Neuronal stem cell (in vitro differentiated cells): ENCODE results near the gene PRKN.
A peak's percentile ranks its signal among the peaks of the same experiment; 100 is the strongest.

Experiments
- DNase-seq: peaks from one replicate; pipeline ENCODE4 v3.0.0-alpha.2; 2013; ENCODE audit warnings: low spot score
- H2AFZ ChIP-seq: one replicate; pipeline ENCODE4 v1.6.1; 2013; ENCODE audit warnings: mild to moderate bottlenecking, low read length, inconsistent platforms
- H2AK5ac ChIP-seq: 2 replicates; pipeline ENCODE4 v1.6.1; 2013; ENCODE audit warnings: low read depth, mild to moderate bottlenecking, inconsistent platforms, low read length, moderate library complexity, mixed read lengths
- H2BK120ac ChIP-seq: 2 replicates; pipeline ENCODE4 v1.6.1; 2013; ENCODE audit warnings: low read depth, mild to moderate bottlenecking, inconsistent platforms, low read length, moderate library complexity, mixed read lengths
- H2BK12ac ChIP-seq: one replicate; pipeline ENCODE4 v1.6.1; 2013; ENCODE audit warnings: low read length, inconsistent platforms
- H2BK15ac ChIP-seq: 2 replicates; pipeline ENCODE4 v1.6.1; 2013; ENCODE audit warnings: mild to moderate bottlenecking, low read length, inconsistent platforms, mixed read lengths
- H2BK5ac ChIP-seq: one replicate; pipeline ENCODE4 v1.6.1; 2013; ENCODE audit warnings: inconsistent platforms, mild to moderate bottlenecking, low read length, moderate library complexity
- H3K14ac ChIP-seq: one replicate; pipeline ENCODE4 v1.6.1; 2013; ENCODE audit warnings: low read length, inconsistent platforms
- H3K18ac ChIP-seq: 2 replicates; pipeline ENCODE4 v1.6.1; 2013; ENCODE audit warnings: low read length, inconsistent platforms
- H3K23ac ChIP-seq: 2 replicates; pipeline ENCODE4 v1.6.1; 2013; ENCODE audit warnings: low read depth, mild to moderate bottlenecking, mixed read lengths, low read length, inconsistent platforms; ENCODE audit not compliant: poor library complexity
- H3K27ac ChIP-seq: replicated peaks from 3 replicates; pipeline ENCODE4 v1.5.1; 2013; ENCODE audit warnings: low read length, inconsistent platforms
- H3K27me3 ChIP-seq, 3 experiments: 2 replicates each; pipeline ENCODE4 v1.6.1; 2013; ENCODE audit warnings: low read length in 3 of 3, mild to moderate bottlenecking in 2 of 3, inconsistent platforms in 1 of 3, low read depth in 1 of 3, mixed read lengths in 1 of 3, moderate library complexity in 1 of 3; ENCODE audit not compliant: control insufficient read depth in 3 of 3, insufficient read depth in 3 of 3
- H3K36me3 ChIP-seq, 2 donors: replicated peaks in 1 of 2; 2 replicates each; pipeline ENCODE4 v1.6.1; 2013; ENCODE audit warnings: low read length in 2 of 2; ENCODE audit not compliant: control insufficient read depth in 2 of 2, insufficient read depth in 2 of 2
- H3K4ac ChIP-seq: 2 replicates; pipeline ENCODE4 v1.6.1; 2013; ENCODE audit warnings: inconsistent platforms, mild to moderate bottlenecking, low read length, moderate library complexity
- H3K4me1 ChIP-seq, 2 donors: 1 replicate in 1 of 2; 2 replicates in 1 of 2; pipeline ENCODE4 v1.6.1; 2013; ENCODE audit warnings: low read length in 2 of 2, low read depth in 1 of 2; ENCODE audit not compliant: control insufficient read depth in 2 of 2, insufficient read depth in 1 of 2
- H3K4me2 ChIP-seq: one replicate; pipeline ENCODE4 v1.6.1; 2013; ENCODE audit warnings: mild to moderate bottlenecking, low read length, inconsistent platforms; ENCODE audit not compliant: insufficient read depth, poor library complexity, severe bottlenecking
- H3K4me3 ChIP-seq, 2 donors: 2 replicates each; pipeline ENCODE4 v1.5.1; 2013; ENCODE audit warnings: low read length in 2 of 2, mild to moderate bottlenecking in 2 of 2, inconsistent platforms in 1 of 2, moderate library complexity in 1 of 2
- H3K79me1 ChIP-seq: one replicate; pipeline ENCODE4 v1.6.1; 2013; ENCODE audit warnings: low read depth, mild to moderate bottlenecking, inconsistent platforms, low read length, moderate library complexity
- H3K9ac ChIP-seq: one replicate; pipeline ENCODE4 v1.6.1; 2013; ENCODE audit warnings: mild to moderate bottlenecking, low read depth, low read length, inconsistent platforms; ENCODE audit not compliant: poor library complexity
- H3K9me3 ChIP-seq, 2 donors: replicated peaks in 1 of 2; 2 replicates each; pipeline versions ENCODE3 to v1.6.1; 2013; ENCODE audit warnings: low read length in 2 of 2, mild to moderate bottlenecking in 2 of 2, inconsistent platforms in 1 of 2, low read depth in 1 of 2, mixed read lengths in 1 of 2, moderate library complexity in 1 of 2; ENCODE audit not compliant: control insufficient read depth in 2 of 2, insufficient read depth in 1 of 2
- H4K8ac ChIP-seq: one replicate; pipeline ENCODE4 v1.6.1; 2013; ENCODE audit warnings: low read depth, mild to moderate bottlenecking, inconsistent platforms, low read length, moderate library complexity
- H4K91ac ChIP-seq: one replicate; pipeline ENCODE4 v1.6.1; 2013; ENCODE audit warnings: low read length, low read depth, mild to moderate bottlenecking, inconsistent platforms; ENCODE audit not compliant: poor library complexity
- whole genome bisulfite sequencing, 2 donors: extraction: QIAGEN DNeasy Blood & Tissue Kit; methylation state at CpG; one replicate each; pipeline ENCODE4 v1.1.7; 2013; ENCODE audit warnings: missing lambda C conversion rate in 2 of 2, mixed read lengths in 1 of 2; ENCODE audit not compliant: insufficient read length in 2 of 2, insufficient replicate concordance in 1 of 2; ENCODE audit errors: extremely low coverage in 2 of 2; 5-methylcytosine and 5-hydroxymethylcytosine counted together

The PRKN gene

DNA sequence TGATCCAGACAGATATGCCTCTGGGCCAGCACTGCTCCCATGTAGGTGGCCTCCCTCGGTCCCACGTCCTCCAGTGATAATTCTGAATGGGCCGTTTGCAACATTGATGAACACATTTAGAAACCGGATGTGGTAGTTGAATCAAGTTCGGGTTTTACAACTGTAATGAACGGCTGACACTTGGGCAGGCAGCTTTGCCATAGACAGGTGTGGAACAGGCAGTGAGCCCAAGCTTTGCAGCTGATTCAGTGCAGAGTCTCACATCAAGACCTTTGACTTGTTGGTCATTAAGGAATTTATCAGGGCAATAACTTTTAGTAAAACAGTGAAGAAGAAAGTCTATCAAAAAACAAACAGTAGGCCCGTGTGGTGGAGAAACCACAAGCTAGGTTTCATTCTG lies 987.1 kb downstream of the PRKN start:
- no peak overlapping the region for H3K4me3 ChIP-seq
- H2BK12ac ChIP-seq, result no peak overlapping the region
- H2BK120ac ChIP-seq, result no peak overlapping the region
- no peak overlapping the region for H3K9ac ChIP-seq
- H3K4me1 ChIP-seq, result peaks cover 0 to 8% of the 10 kb centered on the region in 2 donors
- no peak overlapping the region for H4K8ac ChIP-seq
- no peaks in the 10 kb centered on the region for H3K9me3 ChIP-seq
- no peak for DNase-seq
- H4K91ac ChIP-seq, result no peak overlapping the region
- no peaks in the 10 kb centered on the region for H3K79me1 ChIP-seq
- no peak overlapping the region for H3K27ac ChIP-seq
- H3K27me3 ChIP-seq, result no peaks in the 10 kb centered on the region
- no peak overlapping the region for H2AFZ ChIP-seq
- H3K36me3 ChIP-seq, result no peaks in the 10 kb centered on the region
- WGBS, 2 donors, result no CpG with 5 or more reads among the region's 7 CpGs
- H3K4me2 ChIP-seq, result no peak overlapping the region
- H3K18ac ChIP-seq, result no peak overlapping the region
- H2BK5ac ChIP-seq, result no peak overlapping the region
- no peak overlapping the region for H2AK5ac ChIP-seq
- no peak overlapping the region for H2BK15ac ChIP-seq
- no peak overlapping the region for H3K4ac ChIP-seq
- H3K14ac ChIP-seq, result no peak overlapping the region
- H3K23ac ChIP-seq, result no peak overlapping the region

GRCh38 chr6:161736781-161737292 lies 990.7 kb downstream of the PRKN start:
- Histone ChIP-seq H3K79me1 (no peaks in the 10 kb centered on the region), H2BK15ac (no peak overlapping the region)
- WGBS, 2 donors, result no CpG with 5 or more reads among the region's 6 CpGs

DNA sequence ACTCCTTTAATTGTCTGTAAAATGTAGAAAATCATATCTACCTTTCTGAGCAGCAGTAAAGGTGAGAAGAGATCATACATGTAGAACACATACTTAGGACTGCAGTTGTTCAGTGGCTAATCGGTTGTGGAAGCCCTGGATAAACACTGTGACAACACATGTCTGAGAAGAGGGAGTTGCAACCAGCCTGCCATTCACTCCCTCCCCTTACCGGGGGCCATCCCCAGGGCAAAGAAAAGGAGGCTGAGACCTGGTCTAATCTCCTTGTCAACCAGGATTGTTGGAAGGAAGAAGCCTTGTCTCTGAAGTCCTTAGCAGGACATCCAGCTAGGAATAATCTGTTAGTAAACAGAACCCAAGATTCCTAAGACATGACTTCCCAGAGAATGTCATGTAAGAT lies 991.2 kb downstream of the PRKN start:
- no peaks in the 10 kb centered on the region for H3K36me3 ChIP-seq
- peak overlapping the region; percentile 28 for H2AFZ ChIP-seq
- H3K27ac ChIP-seq, result no peak overlapping the region
- H2BK12ac ChIP-seq, result no peak overlapping the region
- no peak overlapping the region for H3K18ac ChIP-seq
- WGBS, 2 donors, result no CpG with 5 or more reads among the region's 2 CpGs
- no peak overlapping the region for H2BK15ac ChIP-seq
- no peak overlapping the region for H3K4me3 ChIP-seq
- H2BK5ac ChIP-seq, result no peak overlapping the region
- H2AK5ac ChIP-seq, result no peak overlapping the region
- no peak overlapping the region for H3K9ac ChIP-seq
- H3K27me3 ChIP-seq, result no peaks in the 10 kb centered on the region
- H3K23ac ChIP-seq, result no peak overlapping the region
- H4K91ac ChIP-seq, result no peak overlapping the region
- no peak overlapping the region for H2BK120ac ChIP-seq
- DNase-seq, result no peak
- H3K4me1 ChIP-seq, result peaks cover 0 to 5% of the 10 kb centered on the region in 2 donors
- no peak overlapping the region for H3K4me2 ChIP-seq
- no peak overlapping the region for H4K8ac ChIP-seq
- peaks cover 0 to 1% of the 10 kb centered on the region in 2 donors for H3K9me3 ChIP-seq
- no peak overlapping the region for H3K14ac ChIP-seq
- no peak overlapping the region for H3K4ac ChIP-seq
- no peaks in the 10 kb centered on the region for H3K79me1 ChIP-seq

More at GRCh38 chr6:161736781-161737292, 990.7 kb downstream of the PRKN start:
- H3K4me1 ChIP-seq, result peaks cover 0 to 5% of the 10 kb centered on the region in 2 donors
- peak overlapping the region; percentile 37 for H3K23ac ChIP-seq
- no peak overlapping the region for H3K9ac ChIP-seq
- no peak overlapping the region for H3K4me2 ChIP-seq
- H2BK12ac ChIP-seq, result no peak overlapping the region
- no peak overlapping the region for H2BK5ac ChIP-seq
- peak overlapping the region; percentile 66 for H3K18ac ChIP-seq
- H3K14ac ChIP-seq, result no peak overlapping the region
- no peak overlapping the region for H3K4me3 ChIP-seq
- no peak overlapping the region for H3K4ac ChIP-seq
- no peak overlapping the region for H2AK5ac ChIP-seq
- no peak overlapping the region for H3K27ac ChIP-seq
- peak overlapping the region; percentile 14 for H2BK120ac ChIP-seq
- peaks cover 0 to 1% of the 10 kb centered on the region in 2 donors for H3K9me3 ChIP-seq
- no peak overlapping the region for H4K8ac ChIP-seq
- DNase-seq, result no peak
- no peaks in the 10 kb centered on the region for H3K36me3 ChIP-seq
- no peak overlapping the region for H2AFZ ChIP-seq
- H4K91ac ChIP-seq, result no peak overlapping the region
- H3K27me3 ChIP-seq, result no peaks in the 10 kb centered on the region

DNA sequence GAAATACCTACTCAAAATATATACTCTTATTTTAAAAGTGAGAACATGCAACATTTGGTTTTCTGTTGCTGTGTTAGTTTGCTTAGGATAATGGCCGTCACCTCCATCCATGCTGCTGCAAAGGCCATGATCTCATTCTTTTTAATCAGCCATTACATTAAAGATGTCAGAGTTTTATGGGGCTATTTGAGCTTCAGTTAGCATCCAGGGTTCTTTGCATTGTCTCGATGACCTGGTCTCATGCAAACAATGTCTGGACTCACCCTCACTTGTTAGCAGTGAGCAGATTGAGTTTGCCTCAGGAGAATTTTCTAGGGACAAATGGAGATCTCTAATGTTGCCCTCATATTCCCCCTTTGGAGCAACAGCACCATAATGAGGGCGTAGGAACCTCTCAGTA lies 995.0 kb downstream of the PRKN start:
- no CpG with 5 or more reads among the region's 3 CpGs for WGBS, 2 donors
- H2AFZ ChIP-seq, result no peak overlapping the region
- no peak overlapping the region for H3K14ac ChIP-seq
- H3K36me3 ChIP-seq, result no peaks in the 10 kb centered on the region
- no peak overlapping the region for H2AK5ac ChIP-seq
- DNase-seq, result no peak
- no peak overlapping the region for H3K4me3 ChIP-seq
- H3K27ac ChIP-seq, result no peak overlapping the region
- no peaks in the 10 kb centered on the region for H3K27me3 ChIP-seq
- H2BK15ac ChIP-seq, result no peak overlapping the region
- no peak overlapping the region for H2BK5ac ChIP-seq
- H3K9me3 ChIP-seq, result peaks cover 0 to 1% of the 10 kb centered on the region in 2 donors
- H2BK120ac ChIP-seq, result no peak overlapping the region
- no peak overlapping the region for H2BK12ac ChIP-seq
- H3K23ac ChIP-seq, result no peak overlapping the region
- H3K4ac ChIP-seq, result no peak overlapping the region
- no peak overlapping the region for H4K8ac ChIP-seq
- no peaks in the 10 kb centered on the region for H3K79me1 ChIP-seq
- no peak overlapping the region for H4K91ac ChIP-seq
- H3K9ac ChIP-seq, result no peak overlapping the region
- H3K4me2 ChIP-seq, result no peak overlapping the region
- no peak overlapping the region for H3K18ac ChIP-seq
- peaks cover 0 to 4% of the 10 kb centered on the region in 2 donors for H3K4me1 ChIP-seq
